HT1080 (cell line): Measurements from ENCODE around the gene FSCN2. TPM values are rescaled to one million over a fixed set of nuclear protein-coding genes. Genes with fewer than 3 reads are reported as not detected.

Experiments used
- DNase-seq: peaks from one replicate; pipeline ENCODE4 v3.0.0-alpha.2; 2015; ENCODE audit warnings: low read depth
- total RNA-seq: library from RNA; depleted of rRNA; stranded (reverse); fragments of >200 nt; shearing (Covaris generic); gene quantifications from 2 replicates; pipeline ENCODE4 v1.2.3, GENCODE V29; 2014

Gene FSCN2
- total RNA-seq, 1 experiment from 2014 or later, result 0.40 TPM

- DNase-seq, result peak; percentile 87
These were observed 24.9 kb downstream of the FSCN2 start for GRCh38 chr17:81553018-81553615.

- DNase-seq, result peak; percentile 96
These were observed 25.5 kb downstream of the FSCN2 start for GRCh38 chr17:81553616-81554181.

GRCh38 chr17:81556175-81556691, 28.1 kb downstream of the FSCN2 start:
- peak; percentile 56 for DNase-seq

- no peak for DNase-seq
These were observed 28.7 kb downstream of the FSCN2 start for GRCh38 chr17:81556863-81557262.

- no peak for DNase-seq
These were observed 29.3 kb downstream of the FSCN2 start for GRCh38 chr17:81557276-81558114.

GRCh38 chr17:81558115-81558468, 29.9 kb downstream of the FSCN2 start:
- DNase-seq, result no peak

GRCh38 chr17:81558941-81559806, 31.0 kb downstream of the FSCN2 start:
- DNase-seq, result no peak

- DNase-seq, result peak; percentile 80
These were observed 33.3 kb downstream of the FSCN2 start for GRCh38 chr17:81561494-81561885.

- no peak for DNase-seq
These were observed 35.8 kb downstream of the FSCN2 start for GRCh38 chr17:81563861-81564586.

GRCh38 chr17:81564778-81565177, 36.6 kb downstream of the FSCN2 start:
- no peak for DNase-seq

GRCh38 chr17:81565231-81565630, 37.1 kb downstream of the FSCN2 start:
- DNase-seq, result no peak

- DNase-seq, result peak; percentile 98
These were observed 38.4 kb downstream of the FSCN2 start for GRCh38 chr17:81566461-81567126.

GRCh38 chr17:81567191-81567590, 39.0 kb downstream of the FSCN2 start:
- DNase-seq, result no peak

GRCh38 chr17:81568416-81568815, 40.2 kb downstream of the FSCN2 start:
- DNase-seq, result no peak

GRCh38 chr17:81569986-81570514, 41.9 kb downstream of the FSCN2 start:
- no peak for DNase-seq

GRCh38 chr17:81570964-81571363, 42.8 kb downstream of the FSCN2 start:
- no peak for DNase-seq

- no peak for DNase-seq
These were observed 44.5 kb downstream of the FSCN2 start for GRCh38 chr17:81572563-81573168.

- DNase-seq, result no peak
These were observed 45.8 kb downstream of the FSCN2 start for GRCh38 chr17:81573794-81574642.

- DNase-seq, result no peak
These were observed 46.4 kb downstream of the FSCN2 start for GRCh38 chr17:81574643-81574956.
